T1000 (cell line): ENCODE measurements around the gene LRRC52.
"Not testable (repeated sequence)": the region's sequence is repeated elsewhere in the genome, so short reads cannot be mapped to it uniquely, and the experiment has no call there.

Experiments
- DNase-seq: peaks from one replicate; lab custom pipeline; 2025; ENCODE audit warnings: mixed read lengths; lab: John Stamatoyannopoulos, UW

Gene LRRC52

GRCh38 chr1:165581926-165582325, 38.1 kb downstream of the LRRC52 start:
- no peak for DNase-seq

DNA sequence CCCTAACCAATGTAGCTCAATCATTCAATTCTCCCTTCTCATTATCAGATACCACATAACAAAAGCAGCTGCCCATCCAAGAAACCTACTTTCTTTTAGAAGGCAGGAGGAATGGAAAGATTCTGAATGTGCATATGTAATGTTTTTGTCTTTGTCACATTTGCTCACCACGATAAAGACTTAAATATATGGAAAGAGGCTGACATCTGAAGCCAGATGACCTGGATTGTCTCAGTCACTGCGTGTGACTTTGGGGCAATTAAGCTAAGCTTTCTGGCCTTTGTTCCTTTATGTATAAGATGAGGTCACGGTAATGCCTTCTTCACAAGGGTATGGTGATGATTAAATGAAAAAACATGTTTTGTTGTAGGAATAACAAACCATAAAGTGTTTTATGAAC, 42.6 kb downstream of the LRRC52 start:
- no peak for DNase-seq

DNA sequence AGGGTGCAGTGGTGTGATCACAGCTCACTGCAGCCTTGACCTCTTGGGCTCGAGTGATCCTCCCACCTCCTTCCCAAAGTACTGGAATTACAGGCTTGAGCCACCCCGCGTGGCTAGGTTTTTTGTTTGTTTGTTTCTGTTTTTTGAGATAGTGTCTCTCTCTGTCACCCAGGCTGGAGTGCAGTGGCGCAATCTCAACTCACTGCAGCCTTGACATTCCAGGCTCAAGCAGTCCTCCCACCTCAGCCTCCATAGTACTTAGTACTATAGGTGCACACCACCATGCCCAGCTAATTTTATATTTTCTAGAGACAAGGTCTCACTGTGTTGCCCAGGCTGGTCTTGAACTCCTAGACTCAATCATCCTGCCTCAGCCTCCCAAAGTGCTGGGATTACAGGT, 47.6 kb downstream of the LRRC52 start:
- DNase-seq: not testable (repeated sequence)

GRCh38 chr1:165592945-165593823, 49.4 kb downstream of the LRRC52 start:
- DNase-seq: peak; percentile 43

DNA sequence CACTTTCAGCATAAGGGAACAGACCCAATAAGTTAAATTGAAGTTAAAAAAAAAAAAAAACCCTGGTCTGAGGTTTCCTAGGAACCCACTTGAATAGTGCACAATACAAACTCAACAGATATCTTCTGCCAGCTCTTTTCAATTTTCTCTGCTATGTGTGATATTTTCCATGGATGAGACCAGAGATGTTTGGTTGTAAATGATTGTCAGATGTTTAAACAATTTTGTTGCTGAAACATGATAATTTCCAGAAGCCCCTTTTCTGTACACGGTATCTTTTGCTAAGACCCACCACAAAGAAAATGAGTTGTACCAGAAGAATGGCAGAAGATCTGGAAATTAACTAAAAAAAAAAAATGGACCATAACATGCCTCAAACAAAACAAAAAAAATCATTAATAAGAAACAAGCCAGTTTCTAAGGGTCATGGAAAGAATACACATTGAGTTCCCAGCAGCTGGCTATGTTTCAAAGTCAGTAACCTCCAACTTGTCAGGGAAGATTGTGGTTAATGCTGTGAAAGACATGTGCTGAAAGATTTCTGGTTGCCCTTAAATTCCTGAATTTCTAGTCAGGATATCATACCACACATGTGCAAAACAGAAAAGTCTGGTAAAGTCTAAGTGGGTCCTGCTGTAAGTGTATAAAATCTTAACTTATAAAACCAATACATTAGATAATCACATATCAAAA, 51.6 kb downstream of the LRRC52 start:
- DNase-seq: no peak

GRCh38 chr1:165597883-165598675, 54.3 kb downstream of the LRRC52 start:
- peak; percentile 91 for DNase-seq

DNA sequence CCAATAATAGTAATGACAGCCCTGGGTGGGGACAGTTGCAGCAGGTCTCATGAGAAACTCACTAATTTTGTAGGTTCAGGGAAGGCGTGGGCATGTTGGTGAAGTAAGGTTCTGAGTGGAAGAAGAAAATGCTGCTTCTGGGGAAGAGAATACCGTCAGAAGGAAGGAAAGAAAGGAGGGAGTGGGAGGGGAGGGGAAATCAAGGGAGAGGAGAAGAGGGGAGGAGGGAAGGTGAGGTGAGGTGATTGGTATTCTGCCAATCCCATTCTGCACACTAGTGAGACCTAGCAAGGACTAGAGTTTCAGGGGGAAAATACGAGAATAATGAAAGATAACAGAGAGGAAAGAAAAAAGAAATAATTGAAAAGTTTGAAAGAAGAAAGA, 54.9 kb downstream of the LRRC52 start:
- no peak for DNase-seq

DNA sequence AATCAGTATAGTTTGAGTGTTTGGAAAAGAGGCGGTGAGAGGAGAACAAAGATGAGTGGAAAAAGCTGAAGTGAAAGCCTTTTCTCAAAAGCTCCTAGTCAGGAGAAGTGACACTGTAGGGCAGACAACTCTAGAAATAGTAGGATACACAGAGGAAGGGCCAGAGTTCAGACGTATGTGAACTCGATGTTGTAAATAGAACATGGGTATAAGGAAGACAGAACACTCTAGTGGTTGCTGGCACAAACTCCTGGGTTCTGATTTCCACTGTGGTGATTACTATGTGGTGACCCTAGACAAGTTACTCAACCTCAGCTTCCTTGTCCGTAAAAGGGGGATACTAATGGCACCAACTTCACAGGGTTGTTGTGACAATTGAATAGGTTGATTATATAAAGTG, 57.0 kb downstream of the LRRC52 start:
- DNase-seq: no peak

DNA sequence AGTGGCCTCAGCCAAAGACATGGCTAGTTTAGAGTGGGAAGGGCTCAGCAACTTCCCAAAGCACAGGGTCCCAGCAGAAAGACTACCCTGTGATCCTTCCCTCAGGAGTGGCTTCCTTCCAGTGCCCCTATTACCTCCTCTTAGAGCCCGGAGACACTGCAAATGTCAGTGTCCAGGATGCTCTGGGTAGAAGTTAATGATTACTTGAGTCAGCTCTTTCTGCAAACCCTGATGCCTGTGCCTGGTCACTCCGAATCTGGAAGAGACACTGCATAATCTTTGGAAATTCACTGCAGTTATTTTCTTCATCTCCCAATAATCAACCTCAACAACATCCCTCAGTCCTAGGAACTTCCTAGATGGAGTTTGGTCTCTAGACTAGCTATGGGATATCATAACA, 60.0 kb downstream of the LRRC52 start:
- no peak for DNase-seq

GRCh38 chr1:165605246-165605645, 61.4 kb downstream of the LRRC52 start:
- DNase-seq: no peak

DNA sequence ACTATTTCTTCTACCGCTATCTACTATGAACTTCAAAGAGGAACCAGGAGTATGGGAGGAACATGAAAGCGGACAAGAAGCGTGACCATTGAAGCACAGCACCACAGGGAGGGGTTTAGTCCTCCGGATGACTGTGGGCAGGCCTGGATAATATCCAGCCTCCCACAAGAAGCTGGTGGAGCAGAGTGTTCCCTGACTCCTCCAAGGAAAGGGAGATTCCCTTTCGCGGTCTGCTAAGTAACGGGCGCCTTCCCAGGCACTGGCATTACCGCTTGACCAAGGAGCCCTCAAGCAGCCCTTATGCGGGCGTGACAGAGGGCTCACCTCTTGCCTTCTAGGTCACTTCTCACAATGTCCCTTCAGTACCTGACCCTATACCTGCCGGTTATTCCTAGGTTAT, 62.9 kb downstream of the LRRC52 start:
- DNase-seq: not testable (repeated sequence)

DNA sequence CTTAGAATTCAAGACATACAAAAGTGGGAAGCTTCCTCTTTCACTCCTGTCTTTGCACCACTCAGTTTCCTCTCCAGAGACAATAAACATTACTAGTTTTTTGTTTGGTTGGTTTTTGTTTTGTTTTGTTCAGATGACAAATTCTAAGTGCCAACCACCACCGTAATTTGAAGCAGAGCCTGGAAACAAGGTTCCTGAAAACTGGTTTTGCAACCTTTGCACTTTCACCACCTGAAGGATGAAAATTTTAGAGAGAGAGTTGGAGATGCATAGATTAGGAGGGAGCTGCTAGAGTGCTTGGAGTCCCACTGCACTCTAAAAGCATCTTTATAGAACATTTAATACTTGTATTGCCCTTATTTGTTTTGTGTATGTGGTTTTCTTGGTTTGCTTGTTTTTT, 67.1 kb downstream of the LRRC52 start:
- no peak for DNase-seq

- no peak for DNase-seq
Observed at GRCh38 chr1:165612062-165612461, 68.3 kb downstream of the LRRC52 start.
